Thoracic aorta (tissue), 2 donors: ENCODE measurements around the gene ABLIM2. TPM values are rescaled to one million over a fixed set of nuclear protein-coding genes. Genes with fewer than 3 reads are reported as not detected.

ENCODE experiments used
- ATAC-seq: fragments of 150-250 bp; one replicate; pipeline ENCODE4 v1.8.0; 2017; ENCODE audit warnings: low read depth; ENCODE audit not compliant: insufficient number of reproducible peaks, low FRiP score
- DNase-seq: peaks from one replicate; pipeline ENCODE4 v3.0.0-alpha.2; 2020; ENCODE audit warnings: low spot score
- H3K27ac ChIP-seq, 2 donors: fragments of 200-600 bp; sonication (generic); 1 replicate in 1 of 2; 2 replicates in 1 of 2; pipeline ENCODE4 v1.5.1; 2016; ENCODE audit warnings: mild to moderate bottlenecking in 2 of 2, moderate library complexity in 2 of 2
- H3K27me3 ChIP-seq: fragments of 200-600 bp; sonication (generic); replicated peaks from 2 replicates; pipeline ENCODE4 v1.6.0; 2016; ENCODE audit warnings: mild to moderate bottlenecking; ENCODE audit not compliant: insufficient read depth
- H3K36me3 ChIP-seq: fragments of 200-600 bp; sonication (generic); one replicate; pipeline ENCODE4 v1.5.1; 2016
- H3K4me1 ChIP-seq, 2 donors: fragments of 200-600 bp; sonication (generic); 1 replicate in 1 of 2; 2 replicates in 1 of 2; pipeline versions ENCODE4 v1.5.1 to v1.6.0; 2016; ENCODE audit warnings: low read depth in 2 of 2, mild to moderate bottlenecking in 1 of 2; ENCODE audit not compliant: control insufficient read depth in 1 of 2
- H3K4me3 ChIP-seq: fragments of 200-600 bp; sonication (generic); 2 replicates; pipeline ENCODE4 v1.5.1; 2016; ENCODE audit warnings: mild to moderate bottlenecking
- H3K9me3 ChIP-seq: fragments of 200-600 bp; sonication (generic); 2 replicates; pipeline ENCODE4 v1.5.1; 2016
- CTCF ChIP-seq: fragments of 200-600 bp; sonication (generic); IDR thresholded peaks from one replicate; pipeline ENCODE4 v1.5.1; 2019; ENCODE audit warnings: antibody characterized with exemption
- total RNA-seq, 2 donors: library from RNA; depleted of rRNA; stranded (reverse); fragments of >200 nt; gene quantifications; one replicate each; pipeline versions ENCODE4 v1.1.0 to v1.2.3, GENCODE V29; 2016

ABLIM2 gene
- total RNA-seq, 2 donors from 2014 or later: 25.6 to 28.6 TPM

DNA sequence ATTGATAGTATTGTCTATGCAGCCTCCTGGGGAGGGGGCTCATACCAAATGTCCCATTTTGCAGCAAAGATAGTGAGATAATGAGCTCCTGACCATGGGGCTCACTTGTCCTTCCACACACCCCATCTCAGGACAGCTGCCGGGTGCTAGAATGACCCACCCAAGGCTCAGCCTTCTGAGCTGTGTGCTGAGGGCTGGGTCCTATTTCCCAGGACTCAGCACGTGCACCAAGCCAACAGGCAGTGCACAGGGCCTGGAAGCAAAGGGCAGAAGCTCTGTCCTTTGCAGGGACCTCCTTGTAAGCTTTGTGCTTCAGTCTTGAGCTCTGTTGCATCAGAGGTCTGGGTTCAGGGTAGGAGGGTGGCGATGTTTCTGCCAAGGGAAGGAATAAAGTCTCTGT, 11.2 kb upstream of the ABLIM2 start:
- DNase-seq (no peak), ATAC-seq (no peak)
- H3K27me3 ChIP-seq: no peaks in the 10 kb centered on the region
- H3K9me3 ChIP-seq: peaks cover 4% of the 10 kb centered on the region
- H3K4me1 ChIP-seq: no peaks in the 10 kb centered on the region
- no peak overlapping the region for H3K4me3 ChIP-seq
- TF ChIP-seq CTCF: no peak
- H3K27ac ChIP-seq: no peak overlapping the region
- H3K36me3 ChIP-seq: no peaks in the 10 kb centered on the region

- H3K36me3 ChIP-seq: no peaks in the 10 kb centered on the region
- TF ChIP-seq CTCF: no peak
- DNase-seq (no peak), ATAC-seq (no peak)
- H3K4me3 ChIP-seq: no peak overlapping the region
- no peaks in the 10 kb centered on the region for H3K27me3 ChIP-seq
- H3K9me3 ChIP-seq: peaks cover 4% of the 10 kb centered on the region
- no peaks in the 10 kb centered on the region for H3K4me1 ChIP-seq
- H3K27ac ChIP-seq: no peak overlapping the region
Observed at GRCh38 chr4:8168832-8169598, 10.4 kb upstream of the ABLIM2 start.

- DNase-seq (no peak), ATAC-seq (no peak)
- Histone ChIP-seq H3K9me3 (peaks cover 4% of the 10 kb centered on the region), H3K27ac (no peak overlapping the region), H3K36me3 (no peaks in the 10 kb centered on the region), H3K4me1 (no peaks in the 10 kb centered on the region), H3K4me3 (no peak overlapping the region), H3K27me3 (no peaks in the 10 kb centered on the region)
- no peak for TF ChIP-seq CTCF
Observed at GRCh38 chr4:8168232-8168631, 9.6 kb upstream of the ABLIM2 start.

DNA sequence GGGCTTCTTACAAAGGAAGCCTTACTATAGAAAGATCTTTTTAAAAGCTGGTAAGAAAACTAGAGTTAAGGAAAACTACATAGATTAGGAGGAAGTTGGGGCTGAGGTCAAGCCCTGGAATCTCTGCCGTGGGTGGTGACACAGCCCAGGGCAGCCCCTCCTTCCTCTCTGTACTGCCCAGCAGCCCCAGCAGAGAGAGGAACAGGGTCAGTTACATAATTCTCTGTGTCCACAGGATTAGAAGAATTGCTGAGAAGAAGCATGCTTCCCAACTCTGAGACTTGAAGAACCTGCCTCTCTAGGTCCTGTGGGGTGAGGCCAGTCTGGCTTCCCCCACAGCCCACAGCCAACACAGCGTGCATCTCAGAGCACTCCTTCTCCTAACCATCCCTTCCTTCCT, 9.2 kb upstream of the ABLIM2 start:
- Histone ChIP-seq H3K27me3 (no peaks in the 10 kb centered on the region), H3K36me3 (no peaks in the 10 kb centered on the region), H3K4me3 (no peak overlapping the region), H3K4me1 (no peaks in the 10 kb centered on the region), H3K27ac (no peak overlapping the region), H3K9me3 (peaks cover 4% of the 10 kb centered on the region)
- ATAC-seq (no peak), DNase-seq (no peak)
- TF ChIP-seq CTCF: no peak

DNA sequence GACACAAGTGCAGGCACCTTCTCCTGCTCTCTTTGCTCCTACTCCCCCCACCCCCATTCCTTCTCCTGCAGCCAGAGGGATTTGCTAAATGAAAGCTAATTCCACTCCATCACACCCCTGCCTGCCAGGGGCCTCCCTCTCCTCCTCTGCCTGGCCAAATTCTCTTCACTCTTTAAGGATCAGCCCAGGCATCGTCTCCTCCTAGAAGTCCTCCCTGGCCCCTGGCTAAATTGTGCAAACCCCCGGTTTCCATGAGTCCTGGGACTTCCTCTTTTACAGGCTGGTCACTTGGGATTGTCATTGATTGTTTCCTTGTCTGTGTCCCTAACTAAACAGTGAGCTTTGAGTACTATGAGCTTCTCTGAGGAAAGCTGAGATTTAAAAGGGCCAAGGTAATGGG, 8.7 kb upstream of the ABLIM2 start:
- no peaks in the 10 kb centered on the region for H3K36me3 ChIP-seq
- no peaks in the 10 kb centered on the region for H3K27me3 ChIP-seq
- ATAC-seq (no peak), DNase-seq (no peak)
- H3K27ac ChIP-seq: no peak overlapping the region
- H3K4me1 ChIP-seq: no peaks in the 10 kb centered on the region
- no peak for TF ChIP-seq CTCF
- H3K4me3 ChIP-seq: no peak overlapping the region
- H3K9me3 ChIP-seq: peaks cover 4% of the 10 kb centered on the region
